Prostate gland (tissue), 2 donors: ENCODE results near the gene GRK2. TPM values are rescaled to one million over a fixed set of nuclear protein-coding genes. Genes with fewer than 3 reads are reported as not detected.
A peak's percentile ranks its signal among the peaks of the same experiment; 100 is the strongest.

Experiments
- DNase-seq: peaks from one replicate; pipeline ENCODE4 v3.0.0-alpha.2; 2019; ENCODE audit warnings: low spot score
- H3K27ac ChIP-seq, 2 donors: fragments of 200-600 bp; sonication (generic); 2 replicates each; pipeline ENCODE4 v1.5.1; 2017 to 2019
- H3K27me3 ChIP-seq: fragments of 200-600 bp; sonication (generic); replicated peaks from 2 replicates; pipeline ENCODE4 v1.5.1; 2019; ENCODE audit not compliant: insufficient read depth
- H3K36me3 ChIP-seq, 2 donors: fragments of 200-600 bp; sonication (generic); 1 replicate in 1 of 2; 2 replicates in 1 of 2; pipeline versions ENCODE4 v1.5.1 to v1.8.1; 2017 to 2019
- H3K4me1 ChIP-seq: fragments of 200-600 bp; sonication (generic); replicated peaks from 2 replicates; pipeline ENCODE4 v1.5.1; 2019
- H3K4me3 ChIP-seq, 2 donors: fragments of 200-600 bp; sonication (generic); 2 replicates each; pipeline ENCODE4 v1.5.1; 2017 to 2019
- H3K9me3 ChIP-seq: fragments of 200-600 bp; sonication (generic); 2 replicates; pipeline ENCODE4 v1.5.1; 2017
- CTCF ChIP-seq, 4 experiments: fragments of 200-600 bp in 2 of 4; fragments of 450-650 bp in 2 of 4; sonication (generic) in 2 of 4; IDR thresholded peaks; 1 replicate in 3 of 4; 2 replicates in 1 of 4; pipeline ENCODE4 v1.5.1; 2016 to 2019; ENCODE audit warnings: antibody characterized with exemption in 4 of 4, mild to moderate bottlenecking in 2 of 4, moderate library complexity in 2 of 4
- POLR2A ChIP-seq: fragments of 450-650 bp; IDR thresholded peaks from one replicate; pipeline ENCODE4 v1.6.1; 2016; ENCODE audit warnings: antibody characterized with exemption, mild to moderate bottlenecking
- POLR2AphosphoS5 ChIP-seq: sonication (generic); formaldehyde crosslinking; IDR thresholded peaks from one replicate; pipeline ENCODE4 v1.6.1; 2017; ENCODE audit warnings: antibody characterized with exemption
- WGBS: methylation state at CpG from one replicate; pipeline ENCODE4 v1.1.5; 2018; 5-methylcytosine and 5-hydroxymethylcytosine counted together
- intact Hi-C: fragments of 100-400 bp; cut with DNase I; formaldehyde crosslinking; loops from one replicate; pipeline ENCODE4 v1.14.2; 2022
- total RNA-seq, 2 donors: library from RNA; depleted of rRNA; stranded (reverse); fragments of >200 nt; gene quantifications; one replicate each; pipeline ENCODE4 v1.1.0, GENCODE V29; 2016

The GRK2 gene
- total RNA-seq, 2 donors from 2014 or later = 102 to 111 TPM

- H3K27ac ChIP-seq = peak overlapping the region; percentile 85 to 91
- H3K4me3 ChIP-seq = no peak overlapping the region
- H3K36me3 ChIP-seq = peaks cover 4 to 27% of the 10 kb centered on the region in 2 donors
- TF ChIP-seq CTCF (IDR thresholded peaks at IDR 0.05) = no peak
- peak; percentile 12 for TF ChIP-seq POLR2A
- TF ChIP-seq POLR2AphosphoS5 = no peak
- no peaks in the 10 kb centered on the region for H3K9me3 ChIP-seq
- intact Hi-C loops = no loop called here
- 70% methylated on average over 19 of the region's 19 CpGs for WGBS
- H3K27me3 ChIP-seq = no peaks in the 10 kb centered on the region
- no peak for DNase-seq
- H3K4me1 ChIP-seq = peaks cover 9% of the 10 kb centered on the region
Measured at GRCh38 chr11:67310246-67311050, 44.2 kb downstream of the GRK2 start.

GRCh38 chr11:67311051-67311555 lies 44.8 kb downstream of the GRK2 start:
- DNase-seq = no peak
- H3K4me3 ChIP-seq = no peak overlapping the region
- H3K27ac ChIP-seq = peak overlapping the region; percentile 85 to 91
- peaks cover 9% of the 10 kb centered on the region for H3K4me1 ChIP-seq
- H3K27me3 ChIP-seq = no peaks in the 10 kb centered on the region
- intact Hi-C loops = no loop called here
- WGBS = 76% methylated on average over 18 of the region's 18 CpGs
- H3K36me3 ChIP-seq = peaks cover 4 to 27% of the 10 kb centered on the region in 2 donors
- no peak for TF ChIP-seq POLR2AphosphoS5
- TF ChIP-seq CTCF (IDR thresholded peaks at IDR 0.05) = no peak
- no peak for TF ChIP-seq POLR2A
- H3K9me3 ChIP-seq = no peaks in the 10 kb centered on the region

GRCh38 chr11:67311556-67312082 lies 45.3 kb downstream of the GRK2 start:
- Histone ChIP-seq H3K4me3 (no peak overlapping the region), H3K9me3 (no peaks in the 10 kb centered on the region), H3K4me1 (peaks cover 9% of the 10 kb centered on the region), H3K27me3 (no peaks in the 10 kb centered on the region), H3K27ac (peak overlapping the region; percentile 85 to 91), H3K36me3 (peaks cover 4 to 27% of the 10 kb centered on the region in 2 donors)
- intact Hi-C loops = no loop called here
- TF ChIP-seq CTCF (IDR thresholded peaks at IDR 0.05) = no peak
- TF ChIP-seq POLR2AphosphoS5 = no peak
- peak; percentile 27 for TF ChIP-seq POLR2A
- WGBS = 67% methylated on average over 15 of the region's 15 CpGs
- DNase-seq = no peak

- Histone ChIP-seq H3K36me3 (peaks cover 4 to 27% of the 10 kb centered on the region in 2 donors), H3K4me3 (no peak overlapping the region), H3K4me1 (peaks cover 9% of the 10 kb centered on the region), H3K27me3 (no peaks in the 10 kb centered on the region), H3K27ac (peak overlapping the region; percentile 85 to 91), H3K9me3 (no peaks in the 10 kb centered on the region)
- WGBS = 36% methylated on average over 22 of the region's 22 CpGs
- no peak for TF ChIP-seq CTCF (IDR thresholded peaks at IDR 0.05)
- peak; percentile 95 for TF ChIP-seq POLR2AphosphoS5
- peak; percentile 47 for TF ChIP-seq POLR2A
- intact Hi-C loops = no loop called here
- DNase-seq = peak; percentile 96
Measured at GRCh38 chr11:67312187-67313021, 46.1 kb downstream of the GRK2 start.
